Suppressor macrophage (primary cell): ENCODE results near the gene RPN2.

Experiments used
- DNase-seq, 4 experiments: peaks; one replicate each; pipeline ENCODE4 v3.0.0-alpha.2; 2020 to 2022

RPN2 gene

DNA sequence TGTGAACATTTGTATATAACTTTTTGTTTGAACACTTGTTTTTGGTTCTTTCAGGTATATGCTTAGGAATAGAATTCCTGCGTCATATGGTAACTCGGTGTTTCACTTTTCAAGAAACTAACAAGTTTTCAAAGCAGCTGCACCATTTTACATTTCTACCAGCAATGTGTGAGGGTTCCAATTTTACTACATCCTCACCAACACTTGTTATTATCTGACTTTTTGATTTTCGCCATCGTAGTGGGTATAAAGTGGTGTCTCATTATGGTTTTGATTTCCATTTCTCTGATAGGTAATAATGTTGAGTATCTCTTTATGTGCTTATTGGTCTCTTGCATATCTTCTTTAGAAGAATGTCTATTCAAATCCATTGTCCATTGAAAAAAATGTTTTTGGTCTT is 39.8 kb downstream of the RPN2 start:
- DNase-seq: no peak

DNA sequence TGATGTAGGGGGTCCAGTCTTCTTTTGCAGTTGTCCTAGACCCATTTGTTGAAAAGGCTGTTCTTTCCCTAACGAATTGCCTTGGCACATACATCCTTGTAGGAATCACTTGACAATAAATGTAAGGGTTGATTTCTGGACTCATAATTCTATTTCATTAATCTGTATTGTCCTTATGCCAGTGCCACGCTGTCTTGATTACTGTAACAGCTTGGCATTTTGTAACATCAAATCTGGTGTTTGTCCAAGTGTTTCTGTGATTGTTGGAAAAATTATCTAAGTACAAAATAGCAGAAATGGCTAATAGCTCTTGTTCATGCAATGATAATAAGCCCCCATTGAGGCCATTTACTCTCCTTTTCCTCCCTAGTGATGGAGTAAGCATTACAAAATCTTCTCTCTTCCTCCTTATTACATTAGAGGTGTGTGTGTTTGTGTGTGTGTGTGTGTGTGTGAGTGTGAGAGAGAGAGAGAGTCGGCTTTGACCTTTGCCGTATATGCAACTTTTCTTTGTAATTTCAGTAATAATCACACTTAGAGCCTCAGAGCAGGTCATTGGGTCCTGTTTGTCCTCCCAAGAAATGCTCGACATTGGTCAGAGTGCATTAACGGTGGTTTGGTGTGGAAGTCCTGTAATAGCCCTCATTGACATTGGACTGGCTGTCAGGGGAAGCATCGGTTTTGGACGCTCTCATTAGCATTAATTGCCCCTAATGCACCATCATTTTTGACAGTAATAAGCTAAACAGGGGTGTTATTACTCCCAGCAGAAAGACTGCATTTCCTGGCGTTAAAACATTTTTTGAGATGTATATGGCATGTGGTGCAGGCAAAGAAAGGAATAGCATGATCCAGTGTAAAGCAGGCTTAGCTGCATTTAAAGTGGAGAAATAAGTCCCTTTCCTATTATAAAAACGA is 40.9 kb downstream of the RPN2 start:
- DNase-seq: no peak

DNA sequence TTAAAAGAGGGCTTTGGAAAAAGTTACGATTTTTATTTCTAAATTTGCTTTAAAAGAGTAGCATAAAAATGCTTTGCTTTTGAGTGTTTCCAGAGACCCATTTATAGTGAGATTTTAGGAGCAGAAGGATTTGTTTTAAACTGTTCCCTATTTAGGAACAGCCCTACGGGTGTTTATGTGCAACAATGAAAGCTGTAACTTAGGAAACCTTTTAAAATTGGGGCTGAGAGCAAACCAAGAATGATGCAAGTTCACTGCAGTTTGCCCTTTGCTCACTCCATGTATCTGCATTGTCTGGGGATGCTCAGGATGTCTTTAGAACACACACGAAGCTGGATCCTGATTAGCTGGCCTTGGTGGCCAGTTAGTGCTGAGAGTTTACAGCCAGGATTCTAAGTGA is 41.6 kb downstream of the RPN2 start:
- DNase-seq: peak in 2 of 4 experiments; percentile 6 to 11

DNA sequence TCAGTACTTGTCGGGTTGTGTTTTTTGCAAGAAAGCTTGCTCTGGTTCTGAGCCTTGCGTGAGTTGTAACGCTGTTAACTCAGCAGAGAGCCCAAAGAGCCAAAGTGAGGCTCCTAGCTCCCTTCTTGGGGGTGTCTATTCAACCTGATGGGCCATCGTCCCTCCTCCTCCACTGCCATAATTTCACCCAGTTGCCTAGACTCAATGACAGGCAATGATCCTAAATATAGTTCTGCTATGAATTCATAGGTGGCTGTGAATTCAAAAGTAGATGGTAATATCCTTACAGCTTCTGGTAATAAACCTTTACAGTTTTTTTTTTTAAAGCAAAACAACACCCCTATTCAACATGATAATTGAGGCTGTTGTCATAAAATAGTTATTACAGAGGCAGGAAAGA is 43.0 kb downstream of the RPN2 start:
- DNase-seq: no peak

DNA sequence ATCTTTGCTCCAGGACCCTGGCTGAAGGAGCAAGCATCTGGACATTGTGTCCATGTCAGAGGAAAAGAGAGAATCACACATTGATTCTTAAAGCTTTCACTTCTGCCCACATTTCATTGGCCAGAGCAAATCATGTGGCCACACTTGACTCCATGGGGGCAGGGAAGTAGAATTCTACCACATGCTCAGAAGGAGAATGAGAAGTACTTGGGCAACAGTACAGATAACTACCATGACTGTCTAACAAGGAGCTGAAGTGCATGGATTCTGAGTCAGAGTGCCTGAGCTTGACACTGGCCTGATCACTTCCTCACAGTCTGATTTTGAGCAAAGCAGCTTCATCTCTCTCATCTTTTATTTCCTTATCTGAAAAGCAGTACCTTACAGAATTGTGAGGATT is 43.9 kb downstream of the RPN2 start:
- DNase-seq: peak; percentile 84 to 95 (median 90)

DNA sequence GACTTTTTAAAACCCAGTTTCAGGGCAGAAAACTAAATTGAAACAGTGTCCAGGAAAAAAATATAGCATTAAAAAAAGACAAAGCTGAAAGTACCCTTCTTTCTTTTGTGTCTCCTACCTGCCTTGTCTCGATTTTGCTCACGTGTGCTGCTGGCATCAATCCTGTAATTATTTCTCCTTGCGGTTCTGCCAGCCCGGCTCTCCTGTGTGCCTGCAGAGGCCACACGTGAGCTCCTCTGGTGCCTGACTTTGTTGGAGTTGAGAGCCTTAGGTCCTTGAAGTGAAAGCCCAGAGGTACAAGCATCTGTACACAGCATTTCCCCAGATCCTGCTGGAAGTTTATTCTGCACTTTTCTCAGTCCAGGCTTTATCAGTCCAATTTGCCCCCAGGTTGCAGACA is 46.0 kb downstream of the RPN2 start:
- DNase-seq: no peak

DNA sequence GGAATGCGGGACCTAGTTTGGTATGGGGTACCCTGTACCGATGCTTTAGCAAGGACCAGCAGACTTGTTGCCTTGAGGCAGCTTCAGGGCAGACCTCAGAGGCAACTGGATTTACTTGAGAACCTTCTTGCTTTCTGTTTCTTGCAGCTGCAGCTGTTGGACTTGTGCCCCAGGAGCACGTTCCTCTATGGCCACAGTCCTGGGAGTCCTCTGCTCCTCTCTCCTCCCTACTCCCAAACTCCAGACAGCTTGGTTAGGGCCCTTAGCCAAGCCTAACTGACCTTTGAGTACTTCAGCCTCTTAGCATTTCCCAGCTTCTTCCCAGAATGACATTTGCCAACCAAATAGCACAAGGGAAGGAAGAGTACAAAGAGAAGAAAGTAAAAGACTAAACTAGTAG is 47.8 kb downstream of the RPN2 start:
- no peak for DNase-seq

DNA sequence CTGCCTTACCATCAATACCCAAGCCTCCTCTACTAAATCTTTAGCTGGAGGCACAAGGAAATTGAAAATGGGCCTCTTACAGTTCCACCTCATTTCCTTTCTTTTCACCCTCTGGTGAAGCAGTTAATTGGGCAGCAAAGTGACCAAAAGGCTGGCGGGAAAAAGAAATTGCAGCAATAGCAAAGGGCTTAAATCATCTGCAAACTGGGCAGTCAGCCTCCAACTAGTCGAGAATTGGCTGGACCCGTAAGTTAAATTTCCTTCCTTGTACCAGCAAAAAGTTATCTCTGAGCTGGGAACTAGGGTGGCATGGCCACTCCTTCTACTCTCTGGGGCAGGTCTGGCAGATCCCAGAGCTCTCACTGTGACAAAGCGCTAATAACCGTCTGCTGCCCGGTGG is 49.0 kb downstream of the RPN2 start:
- no peak for DNase-seq

DNA sequence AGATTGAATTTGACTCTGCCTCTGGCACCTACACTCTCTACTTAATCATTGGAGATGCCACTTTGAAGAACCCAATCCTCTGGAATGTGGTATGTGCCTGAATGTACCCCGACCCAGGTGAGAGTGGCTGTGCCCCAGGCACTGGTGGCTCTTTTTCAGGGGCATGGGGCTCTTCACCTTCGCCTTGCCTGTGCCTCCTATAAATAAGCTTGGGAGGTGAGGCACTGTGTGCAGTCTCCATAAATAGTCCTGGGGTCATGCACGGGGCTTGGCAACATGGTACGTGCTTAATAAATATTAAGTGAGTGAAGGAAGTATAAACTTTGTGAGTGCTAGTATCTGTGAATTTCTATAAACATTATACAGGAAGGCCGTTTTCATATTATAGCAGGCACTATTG is 49.5 kb downstream of the RPN2 start:
- no peak for DNase-seq

DNA sequence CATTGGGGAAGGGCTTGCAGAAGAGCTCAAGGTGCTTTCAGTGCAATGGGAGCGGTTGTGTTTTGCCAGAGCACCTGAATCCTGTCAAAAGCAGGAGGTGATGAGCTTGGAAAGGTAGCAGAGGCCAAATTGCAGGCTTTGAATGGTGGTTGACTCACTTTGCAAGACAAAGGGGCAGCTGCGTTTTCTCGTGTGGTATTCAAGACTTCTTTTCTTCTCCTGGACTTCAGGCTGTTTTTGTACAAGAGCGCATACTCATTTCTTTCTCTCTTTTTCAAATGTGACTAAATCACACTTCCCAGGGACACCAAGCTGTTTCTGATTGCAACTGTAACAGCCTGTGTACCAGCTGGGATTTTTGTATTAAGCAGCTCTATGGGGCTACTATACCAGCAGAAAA is 50.2 kb downstream of the RPN2 start:
- DNase-seq: no peak

DNA sequence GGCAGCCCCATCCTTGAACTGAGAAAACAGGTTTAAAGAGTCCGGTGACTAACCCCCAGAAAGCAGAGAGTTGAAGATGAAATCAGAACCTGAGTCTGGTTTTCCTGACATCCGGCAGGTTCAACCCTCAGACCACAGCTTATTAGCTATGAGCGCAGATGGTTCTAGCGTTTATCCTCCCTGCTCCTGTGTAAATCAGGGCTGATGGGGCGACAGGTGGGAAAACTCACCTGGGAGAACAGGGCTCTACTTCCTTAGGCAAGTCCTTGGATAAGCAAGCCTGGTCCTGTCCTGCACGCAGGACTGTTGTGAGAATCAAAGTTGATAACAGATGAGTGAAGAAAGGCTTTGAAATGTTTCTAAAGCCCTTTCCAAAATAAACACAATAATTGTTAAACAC is 51.1 kb downstream of the RPN2 start:
- DNase-seq: no peak

DNA sequence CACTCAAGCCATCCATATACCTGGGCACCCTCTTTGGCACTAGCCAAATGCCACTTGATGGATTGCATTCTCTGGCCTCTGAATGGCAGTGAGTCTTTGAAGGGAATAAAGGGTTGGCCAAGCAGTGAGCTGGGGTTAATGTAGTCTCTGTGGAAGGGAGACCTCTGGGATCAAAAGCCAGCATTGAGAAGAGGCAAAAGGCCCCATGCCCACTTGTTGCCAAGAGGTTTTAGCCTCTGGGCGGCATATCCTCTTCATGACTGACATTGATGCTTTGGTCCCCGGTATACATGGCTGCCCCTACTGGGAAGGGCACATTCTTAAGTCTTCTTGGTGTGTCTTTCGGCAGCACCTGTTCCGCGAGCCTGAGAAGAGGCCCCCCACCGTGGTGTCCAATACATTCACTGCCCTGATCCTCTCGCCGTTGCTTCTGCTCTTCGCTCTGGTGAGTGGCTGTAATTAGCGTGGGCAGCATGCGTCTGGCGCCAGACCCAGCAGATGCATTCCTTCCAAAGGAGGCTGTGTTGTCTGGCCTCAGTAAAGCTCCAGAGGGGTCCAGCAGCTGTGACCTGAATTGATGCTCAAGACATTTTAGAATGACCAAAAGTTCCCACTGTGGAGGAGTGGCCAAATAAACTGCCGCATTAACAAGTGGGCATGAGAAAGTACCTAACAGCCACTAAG is 53.0 kb downstream of the RPN2 start:
- DNase-seq: no peak

DNA sequence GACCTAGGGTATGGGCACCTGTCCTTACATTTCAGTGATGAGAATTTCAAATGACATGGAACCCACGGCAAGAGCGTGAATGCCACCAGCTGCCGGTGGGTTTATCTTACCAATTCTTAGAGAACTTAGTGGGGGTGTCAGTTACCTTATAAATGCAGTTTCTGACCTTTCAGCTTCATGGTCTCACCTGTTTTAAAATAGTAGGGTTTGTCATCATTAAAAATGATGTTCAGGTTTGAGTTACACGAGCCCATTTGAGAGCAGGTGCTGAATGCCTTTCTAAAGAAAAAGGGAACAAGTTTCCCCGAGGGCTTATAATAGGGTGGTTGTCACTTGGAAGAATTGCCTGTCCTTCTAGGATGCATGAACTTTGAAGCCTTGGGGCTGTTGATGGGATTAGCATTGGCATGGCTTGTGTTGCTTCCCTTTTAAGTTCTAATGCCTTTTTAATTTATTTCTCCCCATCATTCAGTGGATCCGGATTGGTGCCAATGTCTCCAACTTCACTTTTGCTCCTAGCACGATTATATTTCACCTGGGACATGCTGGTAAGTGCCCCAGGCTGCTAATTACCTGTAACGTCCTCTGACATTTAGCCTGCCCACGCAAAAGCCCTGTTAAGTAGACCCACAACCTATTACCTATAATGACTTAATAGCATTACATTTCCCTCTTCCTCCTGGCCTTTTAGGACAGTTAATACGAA is 54.6 kb downstream of the RPN2 start:
- DNase-seq: no peak

DNA sequence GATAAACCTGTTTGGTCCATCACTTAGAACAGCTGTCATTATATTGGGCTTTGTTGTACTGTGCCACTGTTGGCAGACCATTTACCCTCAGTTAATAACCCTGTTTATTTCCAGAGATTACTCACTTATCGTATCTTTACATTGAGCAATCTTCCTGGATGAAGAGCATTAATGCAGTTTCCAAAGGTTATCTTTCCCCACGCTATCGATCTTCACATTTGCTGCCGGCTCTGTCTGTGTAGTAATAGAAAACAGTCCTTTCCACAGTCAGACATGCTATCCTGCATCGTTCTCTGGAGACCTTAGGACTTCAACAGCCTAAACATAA is 55.1 kb downstream of the RPN2 start:
- no peak for DNase-seq

DNA sequence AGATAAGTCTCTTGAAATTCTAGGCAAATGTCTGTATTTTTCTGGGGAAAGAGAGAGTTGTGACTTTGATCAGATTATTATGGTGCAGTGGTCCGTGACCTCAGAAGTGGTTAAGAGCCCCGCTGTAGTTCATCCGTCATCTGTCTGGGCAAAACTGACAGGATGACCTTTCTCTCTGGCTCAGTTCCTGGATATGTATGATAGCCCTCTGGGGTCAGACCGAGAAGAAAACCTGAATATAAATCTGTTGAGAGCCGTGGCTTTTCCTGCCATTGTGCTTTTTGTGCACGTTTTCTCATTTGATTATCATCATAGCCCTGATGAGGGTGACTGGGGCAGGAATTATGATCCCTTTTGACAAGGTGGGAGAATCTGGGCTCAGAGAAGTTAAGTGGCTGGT is 55.9 kb downstream of the RPN2 start:
- no peak for DNase-seq

DNA sequence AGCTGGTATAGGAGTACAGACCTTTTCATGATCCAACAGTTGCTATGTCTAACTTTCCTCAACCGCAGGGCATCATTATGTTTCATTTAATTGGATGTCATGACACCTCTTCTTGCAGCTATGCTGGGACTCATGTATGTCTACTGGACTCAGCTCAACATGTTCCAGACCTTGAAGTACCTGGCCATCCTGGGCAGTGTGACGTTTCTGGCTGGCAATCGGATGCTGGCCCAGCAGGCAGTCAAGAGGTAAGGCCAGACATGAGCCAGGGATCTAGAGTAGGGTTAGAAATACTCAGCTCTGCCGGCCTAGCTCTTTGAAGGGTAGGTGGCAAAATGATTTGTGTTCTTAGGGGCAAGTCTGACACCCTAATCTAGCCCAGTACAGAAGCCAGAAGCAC is 57.3 kb downstream of the RPN2 start:
- no peak for DNase-seq

DNA sequence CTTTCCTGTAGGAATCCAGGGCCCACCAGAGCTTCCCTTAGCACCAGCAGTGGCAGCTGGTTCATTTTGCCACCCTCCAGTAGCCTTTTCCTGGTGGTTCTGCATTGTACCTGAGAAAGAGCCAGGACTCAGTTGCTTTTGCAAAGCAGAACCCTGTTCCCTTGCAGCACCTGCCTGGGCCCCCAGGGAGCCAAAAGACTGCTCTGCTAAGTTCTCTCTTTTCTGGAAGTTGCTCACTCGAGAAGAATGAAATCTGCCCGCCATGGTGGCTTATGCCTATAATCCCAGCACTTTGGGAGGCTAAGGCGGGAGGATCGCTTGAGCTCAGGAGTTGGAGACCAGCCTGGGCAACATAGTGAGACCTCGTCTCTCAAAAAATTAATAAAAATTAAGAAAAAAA is 58.5 kb downstream of the RPN2 start:
- no peak for DNase-seq

DNA sequence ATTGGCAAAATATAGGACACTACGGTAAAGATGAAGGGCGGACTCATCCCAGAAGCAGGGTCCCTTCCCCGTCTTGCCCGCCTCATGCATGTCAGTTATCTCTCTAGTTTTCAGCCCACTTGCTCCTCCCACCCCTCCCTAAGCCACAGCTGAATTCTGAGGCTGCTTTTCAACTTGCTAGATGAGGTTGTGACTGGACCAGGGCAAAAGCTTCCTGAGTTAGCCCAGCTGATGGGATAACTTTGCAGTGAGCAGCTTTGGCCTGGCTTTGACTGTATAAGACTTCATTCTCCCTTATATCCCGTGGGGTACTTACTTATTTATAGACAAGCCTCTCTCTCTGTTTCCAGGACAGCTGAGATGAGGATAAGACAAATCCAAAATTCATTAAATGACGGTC is 59.3 kb downstream of the RPN2 start:
- DNase-seq: no peak

DNA sequence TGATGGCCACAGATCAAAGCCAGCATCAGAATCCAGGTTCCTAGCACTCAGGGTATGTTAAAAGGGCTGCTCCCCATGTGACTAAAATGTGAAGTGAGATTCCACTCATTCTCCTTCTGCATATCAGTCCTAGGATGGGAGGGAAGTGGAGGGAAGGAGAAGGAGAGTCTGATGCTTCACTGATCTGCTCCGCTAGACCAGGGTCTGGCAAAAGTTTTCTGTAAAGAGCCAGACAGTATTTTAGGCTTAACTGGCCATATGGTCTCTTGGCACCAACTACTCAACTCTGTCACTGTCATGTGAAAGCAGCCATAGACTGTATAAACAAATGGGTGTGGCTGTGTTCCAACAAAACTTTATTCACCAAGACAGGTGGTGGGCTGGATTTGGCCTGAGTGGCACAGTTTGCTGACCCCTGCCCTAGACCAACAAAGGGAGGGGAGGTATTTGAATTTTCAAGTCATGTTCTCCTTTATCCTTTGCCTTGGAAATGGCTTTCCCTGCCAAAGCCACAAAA is 59.9 kb downstream of the RPN2 start:
- DNase-seq: no peak

DNA sequence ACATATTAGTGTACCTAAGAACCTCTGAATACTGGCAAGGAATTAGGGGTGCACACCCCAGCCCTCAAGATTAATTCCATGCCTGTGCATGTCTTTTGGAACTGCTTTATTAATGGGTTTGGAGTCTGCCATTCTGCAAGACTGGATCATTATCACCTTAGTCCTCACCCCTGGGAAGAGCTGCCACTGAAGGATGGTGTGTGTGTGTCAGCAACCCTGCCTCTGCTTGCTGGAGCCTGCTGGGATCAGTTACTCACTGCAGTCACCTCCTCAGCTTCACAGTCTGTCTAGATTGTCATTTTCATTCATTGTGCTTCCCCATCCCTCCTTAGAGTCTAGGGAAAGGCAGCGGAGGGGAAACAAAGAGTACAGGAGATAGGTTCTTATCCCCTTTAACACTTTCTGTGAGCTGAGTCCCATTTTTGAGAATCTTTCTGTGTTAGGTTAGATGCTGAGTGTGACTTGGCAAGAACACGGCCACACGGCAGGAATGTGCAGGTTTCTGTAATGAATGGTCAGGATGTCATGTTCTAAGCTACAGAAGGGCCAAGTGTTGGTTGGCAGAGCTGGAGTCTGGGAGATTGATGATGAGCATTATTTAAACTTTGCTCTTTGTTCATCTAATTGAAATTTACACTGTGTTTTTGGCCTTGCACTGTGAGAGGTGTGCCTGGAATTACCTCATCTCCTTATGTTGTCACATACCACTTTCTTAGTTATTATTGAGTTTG is 61.4 kb downstream of the RPN2 start:
- DNase-seq: no peak

DNA sequence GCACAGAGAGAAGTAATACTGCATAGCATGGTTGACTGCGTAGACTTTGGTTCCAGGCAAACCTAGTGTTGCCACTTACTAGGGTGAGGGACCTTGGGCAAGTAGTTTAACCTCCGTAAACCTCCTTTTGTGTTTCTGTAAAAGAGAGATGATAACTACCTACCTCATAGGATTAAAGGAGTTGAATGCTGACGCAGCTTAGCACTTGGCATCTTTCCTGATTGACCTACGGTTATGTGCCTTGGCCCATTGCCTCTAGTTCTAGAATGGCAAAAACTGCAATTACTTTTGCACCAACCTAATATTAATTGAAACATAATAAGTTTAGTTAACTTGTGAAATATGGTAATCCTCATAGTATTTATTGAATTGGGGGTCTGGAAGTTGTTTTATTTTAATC is 63.4 kb downstream of the RPN2 start:
- DNase-seq: no peak

DNA sequence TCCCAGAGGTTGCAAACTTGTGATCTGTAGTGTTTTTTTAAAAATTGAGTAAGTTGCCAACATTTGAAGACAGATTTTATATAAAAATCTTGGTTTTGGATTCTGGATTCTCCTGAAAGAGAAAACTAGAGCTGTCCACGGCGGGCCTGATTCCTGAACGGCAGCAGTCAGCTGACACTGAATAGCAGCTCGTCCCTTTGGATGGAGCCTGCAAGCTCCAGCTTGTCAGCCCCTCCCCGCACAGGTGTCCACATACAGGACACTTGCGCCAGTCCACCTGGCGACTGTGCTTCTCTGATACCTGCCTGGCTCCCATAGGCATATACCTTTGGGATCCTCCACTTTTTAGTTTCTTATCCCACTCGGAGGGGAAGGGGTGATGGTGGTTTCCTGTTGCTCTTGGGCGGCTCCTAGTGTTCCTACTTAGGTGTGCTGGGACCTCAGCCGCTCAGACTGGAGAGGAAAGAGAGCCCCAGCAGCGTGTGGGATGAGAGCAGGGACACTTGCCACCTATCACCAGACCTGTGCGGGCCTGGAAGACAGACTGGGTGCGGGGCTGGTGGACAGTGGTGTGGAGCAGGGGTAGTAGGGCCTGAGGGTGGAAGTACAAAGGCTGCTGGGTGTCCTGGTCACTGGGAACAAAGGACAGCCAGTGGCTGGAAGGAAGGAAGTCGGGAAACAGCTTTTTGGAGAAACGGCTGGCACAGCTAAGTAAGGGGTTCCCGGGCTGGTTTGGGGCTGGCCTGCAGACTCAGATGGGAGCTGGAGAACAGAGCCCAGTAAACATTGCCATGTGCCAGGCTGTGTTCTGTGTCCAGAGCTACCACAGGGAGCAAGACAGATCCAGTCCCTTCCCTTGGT is 64.2 kb downstream of the RPN2 start:
- no peak for DNase-seq
